Lower lobe of right lung (tissue), 2 donors: ENCODE data around the gene SUN5. TPM values are rescaled to one million over a fixed set of nuclear protein-coding genes. Genes with fewer than 3 reads are reported as not detected.

Experiments used
- ATAC-seq, 2 donors: fragments of 200-7000 bp; cut with Tn5 transposase; one replicate each; pipeline ENCODE4 v1.9.1; 2020 to 2022; ENCODE audit warnings: mild to moderate bottlenecking in 2 of 2, moderate library complexity in 2 of 2
- DNase-seq: peaks from one replicate; pipeline ENCODE4 v3.0.0-alpha.2; 2020
- H3K27ac ChIP-seq: fragments of 200-600 bp; one replicate; pipeline ENCODE4 v1.8.0; 2022
- H3K27me3 ChIP-seq: fragments of 200-600 bp; one replicate; pipeline ENCODE4 v1.8.0; 2022; ENCODE audit warnings: low read depth
- H3K36me3 ChIP-seq: fragments of 200-600 bp; one replicate; pipeline ENCODE4 v1.8.0; 2022; ENCODE audit warnings: mild to moderate bottlenecking
- H3K4me1 ChIP-seq: fragments of 200-600 bp; one replicate; pipeline ENCODE4 v1.8.0; 2022
- H3K4me3 ChIP-seq: fragments of 200-600 bp; one replicate; pipeline ENCODE4 v1.8.0; 2022; ENCODE audit warnings: mild to moderate bottlenecking
- H3K9me3 ChIP-seq: fragments of 200-600 bp; one replicate; pipeline ENCODE4 v1.8.0; 2022
- intact Hi-C: fragments of 100-400 bp; cut with DNase I; formaldehyde crosslinking; loops from one replicate; pipeline ENCODE4 v1.11.0; 2022
- total RNA-seq: library from RNA; stranded (reverse); fragmentation: NEBNext Ultra II Directional; extraction: Animal tissue kit (Norgen Biotek cat#: 25700); gene quantifications from one replicate; pipeline ENCODE4 v1.2.1, GENCODE V29; 2021
- TF ChIP-seq, protein P1 (sequence below): fragments of 200-600 bp; IDR thresholded peaks from one replicate; pipeline ENCODE4 v1.8.0; 2022; ENCODE audit warnings: antibody characterized with exemption, mild to moderate bottlenecking
- donor health status: DM: no; HTN: yes; CAD: no; lungs with severe emphysema.

Gene SUN5
- total RNA-seq, 1 donor from 2014 or later = not detected

GRCh38 chr20:33026072-33026778 is 22.0 kb upstream of the SUN5 start:
- Histone ChIP-seq H3K4me3 (no peak overlapping the region), H3K27ac (no peak overlapping the region), H3K9me3 (no peaks in the 10 kb centered on the region), H3K4me1 (no peaks in the 10 kb centered on the region), H3K27me3 (peaks cover 8% of the 10 kb centered on the region), H3K36me3 (no peaks in the 10 kb centered on the region)
- DNase-seq (no peak), ATAC-seq (no peak)
- intact Hi-C loops = no loop called here
- TF ChIP-seq, protein P1, sequence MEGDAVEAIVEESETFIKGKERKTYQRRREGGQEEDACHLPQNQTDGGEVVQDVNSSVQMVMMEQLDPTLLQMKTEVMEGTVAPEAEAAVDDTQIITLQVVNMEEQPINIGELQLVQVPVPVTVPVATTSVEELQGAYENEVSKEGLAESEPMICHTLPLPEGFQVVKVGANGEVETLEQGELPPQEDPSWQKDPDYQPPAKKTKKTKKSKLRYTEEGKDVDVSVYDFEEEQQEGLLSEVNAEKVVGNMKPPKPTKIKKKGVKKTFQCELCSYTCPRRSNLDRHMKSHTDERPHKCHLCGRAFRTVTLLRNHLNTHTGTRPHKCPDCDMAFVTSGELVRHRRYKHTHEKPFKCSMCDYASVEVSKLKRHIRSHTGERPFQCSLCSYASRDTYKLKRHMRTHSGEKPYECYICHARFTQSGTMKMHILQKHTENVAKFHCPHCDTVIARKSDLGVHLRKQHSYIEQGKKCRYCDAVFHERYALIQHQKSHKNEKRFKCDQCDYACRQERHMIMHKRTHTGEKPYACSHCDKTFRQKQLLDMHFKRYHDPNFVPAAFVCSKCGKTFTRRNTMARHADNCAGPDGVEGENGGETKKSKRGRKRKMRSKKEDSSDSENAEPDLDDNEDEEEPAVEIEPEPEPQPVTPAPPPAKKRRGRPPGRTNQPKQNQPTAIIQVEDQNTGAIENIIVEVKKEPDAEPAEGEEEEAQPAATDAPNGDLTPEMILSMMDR = no peak

DNA sequence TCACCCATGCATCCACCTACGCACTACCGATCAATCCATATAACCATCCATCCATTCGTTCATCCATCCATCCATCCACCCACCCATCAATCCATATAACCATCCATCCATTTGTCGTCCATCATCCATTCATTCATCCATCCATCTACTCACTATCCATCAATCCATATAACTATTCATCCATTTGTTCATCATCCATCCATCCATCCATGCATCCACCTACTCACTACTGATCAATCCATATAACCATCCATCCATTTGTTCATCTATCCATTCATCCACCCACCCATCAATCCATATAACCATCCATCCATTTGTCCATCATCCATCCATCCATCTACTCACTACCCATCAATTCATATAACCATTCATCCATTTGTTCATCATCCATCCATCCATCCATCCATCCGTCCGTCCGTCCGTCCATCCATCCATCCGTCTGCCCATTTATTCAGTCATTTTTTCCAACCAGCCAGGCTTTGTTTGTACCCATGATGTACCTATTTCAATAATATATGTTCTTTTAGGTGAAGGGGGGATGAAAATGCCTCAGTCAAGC is 21.2 kb upstream of the SUN5 start:
- DNase-seq (no peak), ATAC-seq (no peak)
- TF ChIP-seq, protein P1 = no peak
- H3K4me1 ChIP-seq = no peaks in the 10 kb centered on the region
- H3K27me3 ChIP-seq = peaks cover 8% of the 10 kb centered on the region
- no peaks in the 10 kb centered on the region for H3K36me3 ChIP-seq
- no peak overlapping the region for H3K4me3 ChIP-seq
- intact Hi-C loops = no loop called here
- no peaks in the 10 kb centered on the region for H3K9me3 ChIP-seq
- no peak overlapping the region for H3K27ac ChIP-seq

- TF ChIP-seq, protein P1 = no peak
- ATAC-seq = no peak
- no peaks in the 10 kb centered on the region for H3K36me3 ChIP-seq
- H3K27ac ChIP-seq = no peak overlapping the region
- intact Hi-C loops = no loop called here
- no peaks in the 10 kb centered on the region for H3K4me1 ChIP-seq
- peaks cover 8% of the 10 kb centered on the region for H3K27me3 ChIP-seq
- DNase-seq = no peak
- no peaks in the 10 kb centered on the region for H3K9me3 ChIP-seq
- no peak overlapping the region for H3K4me3 ChIP-seq
These were observed 20.5 kb upstream of the SUN5 start for GRCh38 chr20:33024609-33025317.

DNA sequence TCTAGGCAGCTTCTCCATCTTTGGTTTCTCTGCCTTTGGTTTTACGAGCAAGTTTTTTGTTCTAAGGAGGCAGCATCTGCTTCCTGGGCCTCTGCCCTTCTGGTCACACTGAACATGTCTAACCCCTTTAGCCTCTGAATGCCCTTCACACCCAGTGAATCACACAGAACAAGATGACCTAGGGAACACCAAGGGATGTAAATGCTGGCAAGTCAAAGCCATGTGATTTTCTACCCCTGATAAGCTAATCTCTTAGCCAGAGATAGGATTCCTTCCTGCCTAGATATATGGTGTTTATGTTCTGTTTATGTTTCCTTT is 20.0 kb upstream of the SUN5 start:
- H3K4me1 ChIP-seq = no peaks in the 10 kb centered on the region
- no peak overlapping the region for H3K27ac ChIP-seq
- H3K36me3 ChIP-seq = no peaks in the 10 kb centered on the region
- H3K9me3 ChIP-seq = no peaks in the 10 kb centered on the region
- DNase-seq (no peak), ATAC-seq (no peak)
- H3K27me3 ChIP-seq = peaks cover 8% of the 10 kb centered on the region
- TF ChIP-seq, protein P1 = no peak
- no peak overlapping the region for H3K4me3 ChIP-seq
- intact Hi-C loops = no loop called here

DNA sequence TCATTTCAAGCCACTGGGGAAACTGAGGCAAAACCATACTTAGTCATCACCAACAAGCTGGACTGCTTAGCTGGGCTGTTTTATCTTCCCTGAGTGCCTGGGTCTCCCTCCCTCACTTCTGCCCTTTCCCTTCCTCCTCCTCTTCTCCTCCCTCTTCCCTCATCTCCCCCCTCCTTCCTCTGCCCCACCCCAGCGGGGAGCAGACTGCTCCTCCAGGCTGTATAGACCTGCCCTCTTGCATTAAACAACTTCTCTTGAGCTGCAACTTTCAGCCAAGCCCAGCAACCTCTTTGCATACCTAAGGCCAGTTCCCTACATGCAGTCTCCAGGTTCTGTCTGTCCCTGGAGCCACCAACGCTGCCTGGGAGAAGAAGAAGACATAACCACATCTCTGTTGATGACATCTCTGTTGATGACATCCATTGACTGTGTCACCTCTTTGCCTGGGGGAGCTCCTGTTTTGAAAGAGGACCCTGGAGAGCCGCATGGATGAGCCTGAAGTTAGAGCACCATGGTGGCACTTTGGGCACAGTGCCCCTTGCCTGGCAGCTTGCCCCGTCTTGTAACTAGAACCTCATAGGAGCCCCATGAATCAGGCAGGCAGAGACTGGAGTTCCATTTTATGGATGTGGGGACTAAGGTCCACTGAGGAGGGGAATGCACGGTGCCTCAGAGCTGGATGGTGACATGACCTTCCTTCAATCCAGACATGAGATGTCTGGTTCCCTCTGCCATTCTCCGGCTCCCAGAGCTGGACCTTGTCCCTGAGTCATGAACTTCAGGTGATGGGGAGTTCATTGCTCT is 19.4 kb upstream of the SUN5 start:
- TF ChIP-seq, protein P1 = no peak
- no peak for DNase-seq
- H3K36me3 ChIP-seq = no peaks in the 10 kb centered on the region
- peaks cover 5% of the 10 kb centered on the region for H3K27me3 ChIP-seq
- intact Hi-C loops = no loop called here
- no peak overlapping the region for H3K4me3 ChIP-seq
- H3K4me1 ChIP-seq = no peaks in the 10 kb centered on the region
- no peak overlapping the region for H3K27ac ChIP-seq
- no peaks in the 10 kb centered on the region for H3K9me3 ChIP-seq
- ATAC-seq = no peak
